OCI-LY1 (cell line): Measurements from ENCODE around the gene FERMT3.

Experiments
- H2AFZ ChIP-seq: fragments of 200-600 bp; sonication (generic), shearing (Covaris generic); 2 replicates; pipeline ENCODE4 v1.6.0; 2014; ENCODE audit warnings: antibody characterized with exemption, mild to moderate bottlenecking, low read length
- H3F3A ChIP-seq: fragments of 200-600 bp; sonication (generic), shearing (Covaris generic); 2 replicates; pipeline ENCODE4 v1.6.0; 2014; ENCODE audit warnings: mild to moderate bottlenecking, antibody characterized with exemption, low read length, moderate library complexity; ENCODE audit not compliant: insufficient read depth
- H3K27ac ChIP-seq: fragments of 200-600 bp; sonication (generic); 2 replicates; pipeline ENCODE4 v1.5.1; 2014; ENCODE audit warnings: low read length, mixed run types, mild to moderate bottlenecking, low read depth; ENCODE audit not compliant: poor library complexity, severe bottlenecking
- H3K27me3 ChIP-seq: fragments of 200-600 bp; sonication (generic); 2 replicates; pipeline ENCODE4 v1.6.0; 2014; ENCODE audit warnings: antibody characterized with exemption, mild to moderate bottlenecking, low read length, moderate library complexity; ENCODE audit not compliant: insufficient read depth
- H3K36me3 ChIP-seq: fragments of 200-600 bp; sonication (generic); 2 replicates; pipeline ENCODE4 v1.6.1; 2014; ENCODE audit warnings: mild to moderate bottlenecking, antibody characterized with exemption, low read length, moderate library complexity, mixed read lengths; ENCODE audit not compliant: insufficient read depth
- H3K4me1 ChIP-seq: fragments of 200-600 bp; sonication (generic); 2 replicates; pipeline ENCODE4 v1.5.1; 2014; ENCODE audit warnings: mild to moderate bottlenecking, low read length, moderate library complexity; ENCODE audit not compliant: insufficient read depth, severe bottlenecking
- H3K4me2 ChIP-seq: fragments of 200-600 bp; sonication (generic), shearing (Covaris generic); 2 replicates; pipeline ENCODE4 v1.6.1; 2014; ENCODE audit warnings: low read length
- H3K4me3 ChIP-seq: fragments of 200-600 bp; sonication (generic); 2 replicates; pipeline ENCODE4 v1.5.1; 2014; ENCODE audit warnings: low read length, low read depth, mild to moderate bottlenecking, mixed read lengths; ENCODE audit not compliant: poor library complexity, severe bottlenecking
- H3K79me2 ChIP-seq: fragments of 200-600 bp; shearing (Covaris generic); 2 replicates; pipeline ENCODE4 v1.6.1; 2016; ENCODE audit warnings: mixed run types, low read length, mixed read lengths; ENCODE audit not compliant: insufficient read depth
- H3K9ac ChIP-seq: fragments of 200-600 bp; sonication (generic), shearing (Covaris generic); 2 replicates; pipeline ENCODE4 v1.6.1; 2014; ENCODE audit warnings: mild to moderate bottlenecking, low read length, mixed read lengths
- H3K9me2 ChIP-seq: fragments of 200-600 bp; sonication (generic), shearing (Covaris generic); 2 replicates; pipeline ENCODE4 v1.6.1; 2014; ENCODE audit warnings: low read depth, mild to moderate bottlenecking, low read length, mixed read lengths
- H3K9me3 ChIP-seq: fragments of 200-600 bp; shearing (Covaris generic); 2 replicates; pipeline ENCODE4 v1.6.1; 2014; ENCODE audit warnings: low read length, mixed read lengths
- H4K20me1 ChIP-seq: fragments of 200-600 bp; sonication (generic), shearing (Covaris generic); 2 replicates; pipeline ENCODE4 v1.6.0; 2016; ENCODE audit warnings: mild to moderate bottlenecking, low read length; ENCODE audit not compliant: insufficient read depth
- EZH2 ChIP-seq: fragments of 200-600 bp; sonication (generic), shearing (Covaris generic); IDR thresholded peaks from 2 replicates; pipeline ENCODE4 v1.8.0; 2017; ENCODE audit warnings: borderline replicate concordance, mixed run types, mild to moderate bottlenecking, antibody characterized with exemption, low read length, moderate library complexity, mixed read lengths
- TF ChIP-seq, protein P1 (sequence below): fragments of 200-600 bp; sonication (generic), shearing (Covaris generic); IDR thresholded peaks from 2 replicates; pipeline ENCODE4 v1.5.1; 2017; ENCODE audit warnings: mild to moderate bottlenecking, antibody characterized with exemption, low read length, moderate library complexity, mixed read lengths

FERMT3 gene

DNA sequence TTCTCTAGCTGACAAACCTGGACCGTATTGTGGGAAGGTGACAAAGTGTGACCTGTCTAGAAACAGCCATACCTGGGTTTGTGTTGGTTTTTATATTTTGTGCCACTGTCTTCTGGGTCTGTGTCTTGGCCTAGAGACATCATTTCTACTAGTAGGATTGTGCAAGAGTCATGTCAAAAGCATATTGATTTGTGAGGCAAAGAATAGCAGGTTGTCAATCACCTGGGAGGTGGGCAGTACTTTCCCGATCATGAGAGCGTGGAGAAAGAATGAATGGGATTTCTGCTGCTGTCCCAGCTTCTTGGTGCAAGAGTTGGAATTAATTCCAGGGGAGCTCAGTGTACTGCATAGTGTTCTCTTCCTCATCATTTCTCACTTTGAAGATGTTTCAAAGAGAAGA is 5.0 kb upstream of the FERMT3 start:
- TF ChIP-seq EZH2, result no peak
- TF ChIP-seq, protein P1, sequence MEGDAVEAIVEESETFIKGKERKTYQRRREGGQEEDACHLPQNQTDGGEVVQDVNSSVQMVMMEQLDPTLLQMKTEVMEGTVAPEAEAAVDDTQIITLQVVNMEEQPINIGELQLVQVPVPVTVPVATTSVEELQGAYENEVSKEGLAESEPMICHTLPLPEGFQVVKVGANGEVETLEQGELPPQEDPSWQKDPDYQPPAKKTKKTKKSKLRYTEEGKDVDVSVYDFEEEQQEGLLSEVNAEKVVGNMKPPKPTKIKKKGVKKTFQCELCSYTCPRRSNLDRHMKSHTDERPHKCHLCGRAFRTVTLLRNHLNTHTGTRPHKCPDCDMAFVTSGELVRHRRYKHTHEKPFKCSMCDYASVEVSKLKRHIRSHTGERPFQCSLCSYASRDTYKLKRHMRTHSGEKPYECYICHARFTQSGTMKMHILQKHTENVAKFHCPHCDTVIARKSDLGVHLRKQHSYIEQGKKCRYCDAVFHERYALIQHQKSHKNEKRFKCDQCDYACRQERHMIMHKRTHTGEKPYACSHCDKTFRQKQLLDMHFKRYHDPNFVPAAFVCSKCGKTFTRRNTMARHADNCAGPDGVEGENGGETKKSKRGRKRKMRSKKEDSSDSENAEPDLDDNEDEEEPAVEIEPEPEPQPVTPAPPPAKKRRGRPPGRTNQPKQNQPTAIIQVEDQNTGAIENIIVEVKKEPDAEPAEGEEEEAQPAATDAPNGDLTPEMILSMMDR, result no peak
- Histone ChIP-seq H3K9me2 (no peaks in the 10 kb centered on the region), H4K20me1 (no peaks in the 10 kb centered on the region), H3K4me3 (no peak overlapping the region), H3K27ac (no peak overlapping the region), H3K9me3 (no peaks in the 10 kb centered on the region), H2AFZ (no peak overlapping the region), H3K36me3 (peaks cover 81% of the 10 kb centered on the region), H3K9ac (no peak overlapping the region), H3F3A (no peaks in the 10 kb centered on the region; the same call in 1 of the 2 replicates), H3K4me1 (peaks cover 14% of the 10 kb centered on the region), H3K4me2 (no peak overlapping the region), H3K27me3 (no peaks in the 10 kb centered on the region), H3K79me2 (no peaks in the 10 kb centered on the region)

DNA sequence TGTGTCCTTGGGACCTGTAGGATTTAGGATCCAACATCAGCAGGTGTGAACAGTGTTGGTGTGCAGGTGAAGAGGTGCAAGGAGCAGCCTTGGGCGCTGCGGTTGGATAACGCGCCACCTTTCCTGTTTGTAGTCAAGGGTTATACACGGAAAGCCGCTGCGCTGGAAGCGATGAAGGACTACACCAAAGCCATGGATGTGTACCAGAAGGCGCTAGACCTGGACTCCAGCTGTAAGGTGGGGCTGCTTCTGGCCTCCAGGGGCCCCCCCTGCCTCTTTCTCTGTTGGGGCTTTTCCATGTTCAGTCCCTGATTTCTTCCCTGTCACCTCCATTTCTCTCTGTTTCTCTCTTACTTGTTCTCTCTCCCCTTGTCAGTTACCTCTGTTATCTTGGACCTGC is 3.5 kb upstream of the FERMT3 start:
- H3K27ac ChIP-seq, result no peak overlapping the region
- no peak overlapping the region for H3K9ac ChIP-seq
- TF ChIP-seq, protein P1, result no peak
- TF ChIP-seq EZH2, result no peak
- H3K9me3 ChIP-seq, result no peaks in the 10 kb centered on the region
- no peaks in the 10 kb centered on the region for H3K79me2 ChIP-seq
- H3K27me3 ChIP-seq, result no peaks in the 10 kb centered on the region
- peaks cover 28% of the 10 kb centered on the region for H3K4me1 ChIP-seq
- H3F3A ChIP-seq, result no peaks in the 10 kb centered on the region
- no peak overlapping the region for H2AFZ ChIP-seq
- H3K9me2 ChIP-seq, result no peaks in the 10 kb centered on the region
- H4K20me1 ChIP-seq, result no peaks in the 10 kb centered on the region
- no peak overlapping the region for H3K4me3 ChIP-seq
- H3K4me2 ChIP-seq, result no peak overlapping the region
- peaks cover 78% of the 10 kb centered on the region for H3K36me3 ChIP-seq

DNA sequence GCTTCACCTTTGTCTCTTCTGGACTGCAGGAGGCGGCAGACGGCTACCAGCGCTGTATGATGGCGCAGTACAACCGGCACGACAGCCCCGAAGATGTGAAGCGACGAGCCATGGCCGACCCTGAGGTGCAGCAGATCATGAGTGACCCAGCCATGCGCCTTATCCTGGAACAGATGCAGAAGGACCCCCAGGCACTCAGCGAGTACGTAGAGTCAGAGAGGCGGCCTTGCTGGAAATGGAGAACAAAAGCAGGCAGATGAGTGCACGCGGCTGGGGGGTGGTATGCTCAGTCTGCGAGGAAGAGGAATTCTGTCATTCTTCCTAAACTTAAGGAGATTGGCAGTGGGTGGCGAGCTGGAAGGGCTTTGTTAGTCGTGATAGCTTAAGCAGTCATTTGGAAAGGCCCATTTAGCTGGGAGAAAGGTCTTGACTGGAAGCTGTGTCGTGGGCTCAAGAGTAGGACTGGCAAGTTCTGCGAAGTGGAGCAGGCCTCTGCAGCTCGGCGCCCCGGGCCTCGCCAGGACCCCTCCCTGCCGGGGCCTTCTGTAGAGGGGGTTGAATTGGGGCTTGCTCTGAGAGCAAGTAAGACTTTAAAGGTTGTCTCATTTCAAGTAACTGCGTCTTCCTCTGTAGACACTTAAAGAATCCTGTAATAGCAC is 3.0 kb upstream of the FERMT3 start:
- Histone ChIP-seq H3K4me3 (no peak overlapping the region), H3K27ac (no peak overlapping the region), H3K9ac (no peak overlapping the region), H3K27me3 (no peaks in the 10 kb centered on the region), H3K36me3 (peaks cover 76% of the 10 kb centered on the region), H3K4me1 (peaks cover 34% of the 10 kb centered on the region), H3K9me3 (no peaks in the 10 kb centered on the region), H3K79me2 (no peaks in the 10 kb centered on the region), H3K9me2 (no peaks in the 10 kb centered on the region), H4K20me1 (no peaks in the 10 kb centered on the region), H2AFZ (no peak overlapping the region), H3K4me2 (no peak overlapping the region), H3F3A (no peaks in the 10 kb centered on the region)
- no peak for TF ChIP-seq EZH2
- TF ChIP-seq, protein P1, result no peak
